NOMO-1 (cell line): Measurements from ENCODE around the gene PAX5.
A peak's percentile ranks its signal among the peaks of the same experiment; 100 is the strongest.
"Not testable (repeated sequence)": the region's sequence is repeated elsewhere in the genome, so short reads cannot be mapped to it uniquely, and the experiment has no call there.

Experiments
- DNase-seq, 2 experiments: peaks; one replicate each; lab custom pipeline; 2025; ENCODE audit not compliant: unreplicated experiment in 2 of 2; lab: John Stamatoyannopoulos, UW

Gene PAX5

DNA sequence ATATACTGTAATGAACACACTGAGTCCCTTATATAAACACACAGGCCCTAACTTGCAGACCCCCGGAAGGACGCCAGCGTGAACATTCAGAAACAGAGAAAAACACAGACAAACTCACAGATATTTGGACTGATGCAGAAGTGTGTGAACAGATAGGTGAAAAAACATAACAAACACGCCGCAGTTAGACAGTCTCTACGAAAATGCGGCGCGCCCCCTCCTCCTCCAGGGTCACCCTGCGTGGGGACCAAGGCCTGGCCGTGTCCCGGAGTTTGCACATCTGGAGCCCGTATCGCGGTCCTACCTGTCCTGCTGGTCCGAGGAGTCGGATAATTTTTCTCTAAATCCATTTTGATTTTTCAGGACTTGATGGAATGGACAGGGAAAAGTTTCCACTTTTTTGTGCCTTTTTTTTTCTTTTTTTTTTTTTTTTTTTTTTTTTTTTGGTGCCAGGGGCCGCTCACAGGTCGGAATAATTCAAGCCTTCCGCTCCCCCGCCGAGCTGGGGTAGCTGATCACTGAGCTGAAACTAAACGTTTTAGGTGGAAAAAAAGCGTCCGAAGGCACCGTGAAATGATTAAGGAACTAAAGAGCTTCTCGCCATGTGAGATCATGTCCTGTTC is at the start of gene PAX5:
TSS of gene PAX5 (minus strand) at position 587 of the 623 bp plus-strand sequence. CDS start at position 350, 237 bp downstream.
- DNase-seq, result no peak

DNA sequence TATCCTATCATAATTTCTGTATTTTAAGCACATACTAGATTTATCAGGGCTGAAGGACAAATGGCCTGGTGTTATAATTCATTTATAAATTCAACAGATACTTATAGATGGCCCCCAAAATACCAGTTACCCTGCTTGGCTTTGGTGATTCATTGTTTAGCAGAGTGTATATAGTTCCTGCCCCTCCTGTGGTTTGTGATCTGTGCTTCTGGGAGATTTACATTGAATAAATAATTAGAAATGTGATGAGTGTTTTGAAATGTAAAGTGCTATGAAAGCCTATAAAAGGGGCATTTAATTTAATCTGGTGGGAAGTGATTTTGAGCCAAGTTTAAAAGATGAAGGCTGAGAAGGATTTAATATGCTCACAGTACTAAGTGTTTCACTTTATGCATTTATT is 49.6 kb upstream of the PAX5 start:
- no peak for DNase-seq

DNA sequence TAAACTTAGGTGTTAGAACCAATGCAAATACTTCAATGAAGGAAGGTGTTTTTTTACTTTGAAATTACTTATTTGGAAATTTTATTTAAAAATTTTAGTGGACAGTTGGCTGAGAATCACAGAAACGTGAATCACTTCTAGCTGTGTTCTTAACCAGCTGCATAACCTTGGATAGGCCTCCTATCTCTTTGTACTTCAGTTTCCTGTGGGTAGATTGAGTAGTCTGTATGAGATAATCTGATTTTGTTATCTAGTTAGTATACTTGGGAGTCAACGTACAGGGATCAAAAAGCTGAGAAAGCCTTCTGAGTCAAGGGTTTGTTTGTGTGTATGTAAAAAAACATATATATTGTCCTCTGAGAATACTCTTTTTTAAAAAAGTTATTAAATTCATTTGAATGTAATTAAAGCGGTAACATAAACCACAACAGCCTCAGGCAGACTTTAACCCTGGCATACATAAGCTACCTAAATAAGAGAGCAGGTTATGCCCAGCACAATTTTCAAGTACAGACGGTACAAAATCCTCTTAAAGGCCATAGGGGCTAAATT is 48.2 kb upstream of the PAX5 start:
- no peak for DNase-seq

DNA sequence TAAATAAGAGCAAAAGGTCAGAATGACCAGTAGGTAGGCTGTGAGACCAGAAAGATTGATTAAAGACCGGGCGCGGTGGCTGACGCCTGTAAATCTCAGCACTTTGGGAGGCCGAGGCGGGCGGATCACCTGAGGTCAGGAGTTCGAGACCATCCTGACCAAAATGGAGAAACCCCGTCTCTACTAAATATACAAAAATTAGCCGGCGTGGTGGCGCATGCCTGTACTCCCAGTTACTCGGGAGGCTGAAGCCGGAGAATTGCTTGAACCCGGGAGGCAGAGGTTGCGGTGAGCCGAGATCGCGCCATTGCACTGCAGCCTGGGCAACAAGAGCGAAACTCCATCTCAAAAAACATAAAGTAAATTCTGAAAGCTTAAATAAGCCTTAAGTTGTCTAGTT is 47.4 kb upstream of the PAX5 start:
- not testable (repeated sequence) for DNase-seq

DNA sequence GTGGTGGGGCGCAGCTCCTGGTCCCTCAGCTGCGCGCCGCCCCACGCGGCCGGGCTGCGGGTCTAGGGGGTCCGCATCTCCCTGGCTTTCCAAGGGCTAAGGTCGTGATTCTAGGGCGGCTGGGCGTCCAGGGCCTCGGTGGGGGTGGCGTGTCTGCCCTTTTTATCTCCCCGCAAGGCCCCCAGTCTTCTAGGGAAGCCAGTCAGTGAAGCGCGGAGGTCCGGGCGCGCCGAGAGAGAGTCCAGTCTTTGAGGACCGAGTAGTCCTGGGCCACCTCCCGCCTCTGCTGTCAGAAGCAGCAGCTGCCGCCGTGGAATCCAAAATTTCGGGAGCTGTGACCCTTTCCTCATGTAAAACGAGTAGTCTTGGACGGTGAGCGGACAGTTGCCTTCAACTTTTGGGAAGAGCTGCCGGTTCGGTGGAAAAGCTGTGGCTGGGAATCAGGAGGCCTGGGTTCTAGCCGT is 46.1 kb upstream of the PAX5 start:
- DNase-seq, result not testable (repeated sequence)

DNA sequence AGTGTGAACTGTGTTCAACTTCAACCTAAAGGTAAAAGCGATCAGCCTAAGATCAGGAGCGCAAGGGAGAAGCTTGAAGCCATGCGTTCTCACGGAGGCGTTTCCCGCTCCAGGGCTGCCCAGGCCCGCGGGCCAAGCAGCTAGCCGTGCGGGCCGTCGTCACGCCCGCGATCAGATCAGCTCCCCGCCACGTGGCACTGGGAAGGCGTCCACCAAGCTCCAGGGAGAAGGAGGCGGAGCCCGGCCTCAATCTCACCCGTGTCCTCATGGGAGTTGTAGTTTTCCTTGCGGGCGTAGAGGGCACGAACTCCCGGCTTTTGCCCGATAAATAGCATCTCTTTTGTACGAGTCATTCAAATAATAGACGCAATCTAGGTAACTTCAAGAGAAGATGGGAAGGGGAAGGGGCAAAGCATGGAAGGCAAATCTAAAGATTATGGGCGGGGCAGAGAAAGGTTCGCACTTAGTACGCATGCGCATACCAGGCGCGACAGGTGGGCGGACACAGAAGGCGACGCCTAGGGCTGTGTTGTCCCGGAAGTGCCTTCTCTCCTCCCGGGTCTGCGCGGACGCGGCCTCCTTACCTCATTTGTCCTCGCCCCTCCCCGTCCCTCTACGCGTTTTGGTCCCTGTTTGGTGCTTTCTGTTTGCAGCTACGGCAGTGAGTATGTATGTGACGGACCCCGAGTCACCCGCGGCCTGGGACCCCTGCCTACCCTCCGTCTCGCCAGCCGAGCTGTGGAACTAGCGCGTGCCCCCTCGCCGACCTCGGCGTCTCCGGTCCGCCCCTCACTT is 45.5 kb upstream of the PAX5 start:
- peak; percentile 72 to 73 for DNase-seq

DNA sequence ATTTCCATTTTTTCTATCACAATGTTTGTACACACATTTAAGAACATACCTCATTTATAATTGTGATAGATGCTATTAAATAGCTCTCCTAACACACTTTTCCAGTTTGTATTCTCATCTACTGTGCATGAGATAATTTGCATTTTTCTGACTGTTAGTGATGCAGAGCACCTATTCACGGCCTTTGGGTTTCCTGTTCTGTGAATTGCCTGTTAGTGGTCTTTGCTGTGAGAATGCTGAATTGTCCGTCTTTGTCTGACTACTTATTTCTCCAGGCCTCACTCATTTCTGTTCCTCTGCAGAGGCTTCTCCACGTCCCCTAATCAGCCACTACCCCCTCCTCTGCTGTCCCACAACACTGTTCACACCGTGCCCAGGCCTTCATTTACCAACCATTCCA is 40.7 kb upstream of the PAX5 start:
- not testable (repeated sequence) for DNase-seq

DNA sequence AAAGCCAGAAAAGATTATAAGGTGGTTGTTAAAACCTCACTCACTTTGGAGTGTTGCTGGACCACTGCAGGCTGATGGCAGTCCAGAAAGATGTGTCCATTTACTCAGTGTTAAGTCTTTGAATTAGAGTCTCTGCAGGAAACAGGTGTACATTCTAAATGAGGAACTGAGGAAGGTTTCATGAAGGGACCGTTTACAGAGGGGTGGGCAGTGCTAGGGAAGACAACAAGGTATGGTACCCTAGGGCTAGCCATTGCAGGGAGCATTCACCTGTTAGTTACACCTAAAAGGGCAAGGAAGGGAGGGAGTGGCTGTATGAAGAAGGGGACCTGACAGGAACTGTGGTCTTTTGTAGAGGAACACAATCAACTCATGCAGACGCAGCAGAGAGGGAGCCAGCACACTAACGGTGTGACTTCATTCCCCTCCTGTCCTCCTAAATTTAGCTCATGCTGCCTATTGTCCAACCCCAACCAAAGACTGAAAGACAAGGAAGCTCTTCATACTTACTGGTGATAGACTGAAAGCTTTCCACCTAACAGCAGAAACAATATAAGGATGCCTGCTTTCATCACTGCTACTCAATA is 32.2 kb upstream of the PAX5 start:
- no peak for DNase-seq

DNA sequence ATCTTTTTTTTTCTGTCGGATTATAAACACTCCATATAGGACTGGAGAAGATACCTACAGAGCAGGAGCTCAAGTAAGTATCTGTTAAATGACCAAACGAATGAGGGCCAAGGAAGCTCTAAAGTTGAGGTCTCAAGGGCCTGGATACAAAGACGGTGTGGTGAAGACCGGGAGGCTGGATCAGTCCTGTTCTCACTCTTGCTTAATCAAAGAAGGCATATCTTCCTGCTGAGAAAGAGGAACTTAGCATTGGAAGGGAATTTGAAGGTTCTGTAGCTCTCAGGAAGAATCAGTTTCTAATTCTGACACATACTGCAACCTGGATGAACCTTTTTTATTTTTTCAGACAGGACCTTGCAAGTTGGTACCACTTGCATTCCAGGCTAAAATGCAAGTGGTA is 28.3 kb upstream of the PAX5 start:
- peak in 1 of 2 experiments; percentile 35 for DNase-seq

DNA sequence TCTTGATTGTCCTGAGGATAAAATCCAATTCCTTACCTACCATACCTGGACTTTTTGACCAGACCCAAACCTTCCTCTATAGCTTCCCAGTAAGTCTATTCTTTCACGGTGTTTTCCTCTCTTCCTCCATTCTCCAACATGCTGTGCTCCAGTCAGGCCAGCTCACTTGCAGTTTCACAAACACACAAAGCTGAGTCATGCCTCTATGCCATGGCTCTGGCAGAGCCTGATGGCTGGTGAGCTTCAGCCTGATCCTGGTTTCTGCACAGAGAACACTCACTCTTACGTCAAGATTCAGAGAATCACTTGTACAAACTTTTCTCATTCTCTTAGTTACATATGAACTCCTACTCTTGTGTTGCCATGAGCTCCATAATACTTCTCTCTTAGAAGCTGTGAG is 27.7 kb upstream of the PAX5 start:
- peak in 1 of 2 experiments; percentile 12 for DNase-seq

DNA sequence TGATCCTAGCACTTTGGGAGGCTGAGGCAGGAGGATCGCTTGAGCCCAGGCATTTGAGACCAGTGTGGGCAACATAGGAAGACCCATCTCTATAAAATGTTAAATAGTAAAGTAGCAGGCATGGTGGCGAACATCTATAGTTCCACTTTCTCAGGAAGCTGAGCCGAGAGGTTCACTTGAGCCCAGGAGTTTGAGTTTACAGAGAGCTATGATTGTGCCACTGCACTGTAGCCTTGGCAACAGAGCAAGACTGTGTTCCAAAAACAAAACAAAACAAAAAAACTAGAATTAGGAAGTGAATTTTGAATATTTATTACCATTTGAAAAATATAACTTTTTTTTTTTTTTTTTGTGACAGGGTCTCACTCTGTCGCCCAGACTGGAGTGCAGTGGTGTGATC is 26.8 kb upstream of the PAX5 start:
- DNase-seq, result no peak

DNA sequence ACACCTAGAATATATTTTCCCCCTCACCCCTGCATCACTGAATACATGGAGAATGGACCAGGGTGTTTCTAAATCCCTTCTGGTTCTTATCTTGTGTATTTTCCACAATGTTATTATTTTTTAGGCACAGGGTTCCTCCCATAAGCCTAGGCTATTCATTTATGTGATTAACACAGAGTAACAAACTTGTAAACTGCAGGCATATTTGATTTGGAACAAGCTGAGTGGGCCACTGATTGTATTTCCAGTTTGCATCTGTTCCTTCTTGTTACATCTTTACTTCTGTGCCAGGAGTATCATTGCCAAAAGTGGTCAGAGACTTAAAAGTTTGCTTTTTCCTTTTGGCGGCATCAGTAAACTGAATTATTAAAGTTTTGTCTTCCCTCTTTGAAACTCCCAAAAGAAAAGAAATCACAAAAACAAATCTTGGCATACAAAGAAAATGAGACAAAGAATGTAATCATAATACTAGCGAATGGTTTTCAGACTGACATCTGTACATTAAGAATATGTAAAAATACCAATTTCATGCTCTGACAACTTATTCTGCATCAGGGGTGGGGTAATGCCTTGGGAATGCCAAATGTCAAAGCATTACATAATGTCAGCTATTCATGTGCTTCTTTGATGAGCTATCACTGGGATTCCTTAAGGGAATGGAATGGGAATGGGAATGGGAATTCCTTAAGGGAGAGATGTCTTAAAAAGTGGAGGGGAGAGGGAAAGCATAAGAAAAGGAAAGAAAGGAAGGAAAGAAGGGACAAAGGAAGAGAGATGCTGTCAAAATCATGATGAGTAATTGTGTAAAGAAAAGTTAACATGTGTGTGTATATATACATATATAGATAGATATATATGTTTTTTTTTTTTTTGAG is 22.2 kb upstream of the PAX5 start:
- no peak for DNase-seq

DNA sequence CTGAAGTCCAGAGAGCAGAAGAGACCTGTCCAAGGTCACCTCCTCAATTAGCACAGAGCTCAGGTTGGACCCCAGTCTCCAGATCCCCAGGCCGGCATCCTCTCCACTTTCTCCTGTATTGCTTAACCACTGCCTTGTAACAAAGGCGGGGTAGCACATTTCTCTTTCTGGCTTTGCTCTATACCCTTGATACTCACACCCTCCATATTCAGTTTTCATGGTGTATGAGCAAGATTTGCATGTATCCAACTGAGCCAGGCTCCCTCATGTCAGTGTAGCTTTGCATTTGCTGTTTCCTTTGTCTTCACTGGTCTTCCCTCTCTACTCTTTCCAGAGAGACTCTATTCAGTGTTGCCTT is 20.3 kb upstream of the PAX5 start:
- DNase-seq, result not testable (repeated sequence)

DNA sequence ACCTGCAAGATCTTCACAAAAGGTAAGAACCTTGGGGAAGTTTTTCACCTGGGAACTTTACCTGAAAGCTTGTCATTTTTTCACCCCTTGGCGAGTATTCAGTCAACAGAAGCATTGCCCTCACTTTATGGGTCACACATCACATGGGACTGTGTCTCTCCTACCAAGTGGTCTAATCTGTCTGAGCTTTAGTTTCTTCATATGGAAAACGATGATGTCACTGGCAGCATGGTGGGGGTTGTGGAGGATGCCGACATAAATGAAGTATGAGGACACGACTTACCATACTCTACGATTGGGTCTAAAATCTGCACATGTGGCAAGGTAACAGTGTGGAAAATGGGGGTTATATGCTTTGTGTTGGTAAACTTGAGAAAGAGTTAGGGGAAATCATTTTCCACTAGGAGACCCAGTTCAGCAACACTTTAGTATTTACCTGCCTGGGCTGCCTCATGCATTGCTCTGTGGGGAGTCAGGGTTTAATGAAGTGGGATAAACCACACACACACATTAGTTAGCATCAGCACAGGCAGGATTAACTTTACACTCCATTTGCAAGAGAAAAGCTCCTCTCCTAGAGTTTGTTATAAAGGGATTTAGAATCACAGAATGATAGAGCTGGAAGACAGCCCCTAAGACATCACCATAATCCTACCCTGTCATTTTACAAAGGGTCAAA is 19.8 kb upstream of the PAX5 start:
- no peak for DNase-seq

DNA sequence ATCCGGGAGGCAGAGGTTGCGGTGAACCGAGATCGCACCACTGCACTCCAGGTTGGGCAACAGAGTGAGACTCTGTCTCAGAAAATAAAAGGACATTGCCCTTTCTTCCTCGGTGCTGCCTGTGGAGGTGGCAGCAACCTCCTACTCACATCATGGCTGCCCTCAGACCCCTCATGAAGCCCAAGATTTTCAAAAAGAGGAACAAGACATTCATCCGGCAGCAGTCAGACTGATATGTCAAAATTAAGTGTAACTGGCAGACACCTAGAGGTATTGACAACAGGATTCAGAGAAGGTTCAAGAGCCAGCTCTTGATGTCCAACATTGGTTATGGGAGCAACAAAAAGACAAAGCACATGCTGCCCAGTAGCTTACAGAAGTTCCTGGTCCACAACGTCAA is 12.6 kb upstream of the PAX5 start:
- no peak for DNase-seq

DNA sequence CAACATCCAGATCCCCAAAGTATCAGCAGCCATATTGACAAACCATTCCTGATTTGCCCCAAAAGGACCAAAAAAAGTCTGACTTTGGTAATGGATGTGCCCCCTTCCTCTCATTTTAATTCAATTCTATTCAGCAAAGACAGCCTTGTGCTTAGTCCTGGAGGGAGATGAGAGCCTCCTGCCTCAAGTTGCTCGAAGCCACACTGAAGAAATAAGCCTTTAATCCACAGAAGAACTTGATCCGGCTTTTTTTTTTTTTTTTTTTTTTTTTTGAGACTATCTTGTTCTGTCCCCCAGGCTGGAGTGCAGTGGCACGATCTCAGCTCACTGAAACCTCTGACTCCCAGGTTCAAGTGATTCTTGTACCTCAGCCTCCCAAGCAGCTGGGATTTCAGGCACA is 8.4 kb upstream of the PAX5 start:
- DNase-seq, result no peak

DNA sequence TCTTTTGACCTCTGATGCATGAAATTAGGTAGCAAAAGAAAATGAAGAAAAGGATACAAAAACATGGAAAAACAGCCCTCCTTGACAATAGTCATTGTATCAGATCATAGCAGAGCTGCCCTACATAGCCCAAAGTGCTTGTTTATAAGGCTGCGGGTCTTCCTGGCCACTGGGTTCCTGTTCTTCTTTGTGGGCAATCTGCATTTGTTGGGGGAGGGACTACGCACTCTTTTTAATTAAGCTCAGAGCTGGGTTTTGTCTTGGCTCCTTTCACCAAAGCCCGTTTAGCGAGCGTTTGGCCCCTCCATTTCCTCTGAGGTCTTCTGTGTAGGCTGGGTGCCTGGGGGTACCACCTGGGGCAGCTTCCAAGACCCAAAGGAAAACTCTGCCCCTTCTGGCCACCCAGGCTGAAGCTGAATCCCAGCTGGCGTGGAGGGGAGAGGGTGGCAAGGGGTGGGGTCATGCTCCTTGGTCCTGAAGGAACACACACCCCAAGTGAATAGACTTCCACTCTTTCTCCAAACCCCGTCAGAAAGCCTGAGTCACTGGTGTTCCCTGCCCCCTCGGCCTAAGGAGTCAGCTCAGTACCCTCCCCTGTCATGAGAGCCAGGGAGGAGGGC is 6.5 kb upstream of the PAX5 start:
- no peak for DNase-seq

DNA sequence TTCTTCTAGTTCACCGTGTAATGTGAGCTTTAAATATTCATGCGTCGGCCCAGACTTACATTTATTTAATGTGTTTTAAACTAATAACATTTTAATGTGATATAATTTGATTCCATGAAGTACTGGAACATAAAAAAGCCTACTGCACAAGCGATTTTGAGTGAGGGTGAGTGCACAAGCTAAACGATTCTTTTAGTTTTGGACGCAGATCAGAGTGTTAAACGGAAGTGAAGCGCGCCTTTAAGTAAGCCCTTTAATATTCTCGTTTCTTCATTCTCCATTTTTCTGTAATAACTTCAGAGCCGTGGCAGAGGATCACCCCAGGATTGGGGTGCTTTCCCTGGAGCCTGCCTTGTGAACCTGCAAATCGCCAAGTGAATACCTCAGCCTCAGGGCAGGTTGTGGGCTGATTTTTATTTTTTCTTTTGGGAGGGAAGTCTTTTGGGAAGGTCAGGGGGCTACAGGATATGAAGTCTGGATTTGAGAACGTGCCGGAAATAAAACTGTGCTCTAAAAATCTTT is 4.9 kb upstream of the PAX5 start:
- DNase-seq, result no peak

DNA sequence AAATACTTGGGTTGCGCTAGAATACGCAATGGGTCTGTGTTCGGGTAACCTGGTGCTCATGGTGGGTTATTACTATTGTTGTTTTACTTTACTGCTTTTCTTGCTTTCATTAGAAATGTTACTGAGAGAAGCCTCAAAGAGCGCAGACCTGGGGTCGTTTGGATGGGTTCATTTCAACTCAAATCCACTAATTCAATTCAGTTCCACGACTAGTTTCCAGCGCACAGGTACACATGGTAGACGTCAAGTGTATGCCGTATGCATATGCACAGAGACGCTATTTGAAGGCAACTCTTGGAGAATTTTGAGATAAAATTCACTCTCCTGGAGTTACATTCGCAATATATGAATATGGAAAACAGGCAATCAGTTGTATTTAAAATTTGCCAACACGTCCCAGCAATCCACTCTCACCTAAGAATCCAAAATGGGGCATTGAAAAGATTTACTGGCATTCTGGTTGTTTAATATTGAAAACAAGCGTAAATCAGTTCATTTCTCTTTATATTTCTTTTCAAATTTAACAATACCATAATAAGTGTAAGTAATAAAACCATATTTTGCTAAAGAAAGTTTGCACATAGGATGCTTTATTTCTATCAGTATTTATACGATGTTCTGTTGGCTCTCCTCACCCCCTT is 4.4 kb upstream of the PAX5 start:
- DNase-seq, result no peak
